IMR-90 (cell line): ENCODE data around the gene BOD1. TPM values are rescaled to one million over a fixed set of nuclear protein-coding genes. Genes with fewer than 3 reads are reported as not detected.

Source experiments
- ATAC-seq: fragments of 200-7000 bp; cut with Tn5 transposase; 2 replicates; pipeline ENCODE4 v1.9.1; 2020; ENCODE audit warnings: low read depth, mild to moderate bottlenecking, moderate library complexity
- BruUV-seq: library from RNA; stranded (reverse); fragments of 400-500 nt; replicated peaks from 2 replicates; lab custom pipeline; 2021; lab: Mats Ljungman, UMichigan
- CTCF ChIA-PET: fragments of 300-600 bp; formaldehyde crosslinking; extraction: SDS; loops from one replicate; lab custom pipeline; 2021; ENCODE audit warnings: antibody characterized with exemption; lab: Yijun Ruan, JAX
- POLR2A ChIA-PET: fragments of 300-600 bp; sonication (Branson Sonifier 250); formaldehyde crosslinking; loops from one replicate; lab custom pipeline; 2022; ENCODE audit warnings: antibody characterized with exemption; ENCODE audit not compliant: unreplicated experiment; lab: Charles Lee
- DNase-seq: peaks from one replicate; pipeline ENCODE4 v3.0.0; 2013
- H2AFZ ChIP-seq: replicated peaks from 2 replicates; pipeline ENCODE3; 2013; ENCODE audit warnings: low read length, mild to moderate bottlenecking; ENCODE audit not compliant: poor library complexity
- H2AK5ac ChIP-seq: 2 replicates; pipeline ENCODE4 v1.6.1; 2013; ENCODE audit warnings: low read depth, low read length, inconsistent platforms
- H2AK9ac ChIP-seq: replicated peaks from 2 replicates; pipeline ENCODE3; 2013; ENCODE audit warnings: mild to moderate bottlenecking, low read depth, low read length, moderate library complexity; ENCODE audit not compliant: poor library complexity
- H2BK120ac ChIP-seq: 2 replicates; pipeline ENCODE4 v1.6.1; 2013; ENCODE audit warnings: low read depth, low read length, inconsistent platforms
- H2BK15ac ChIP-seq: 3 replicates; pipeline ENCODE4 v1.6.1; 2013; ENCODE audit warnings: low read depth, low read length, inconsistent platforms
- H2BK20ac ChIP-seq: 2 replicates; pipeline ENCODE4 v1.6.1; 2013; ENCODE audit warnings: low read depth, mild to moderate bottlenecking, inconsistent platforms, low read length, moderate library complexity
- H2BK5ac ChIP-seq: 2 replicates; pipeline ENCODE4 v1.6.1; 2013; ENCODE audit warnings: mild to moderate bottlenecking, low read depth, low read length, inconsistent platforms; ENCODE audit not compliant: poor library complexity, severe bottlenecking
- H3K14ac ChIP-seq: replicated peaks from 2 replicates; pipeline ENCODE4 v1.6.1; 2013; ENCODE audit warnings: low read depth, low read length, inconsistent platforms
- H3K18ac ChIP-seq: 2 replicates; pipeline ENCODE4 v1.6.1; 2013; ENCODE audit warnings: low read depth, low read length, control low read depth
- H3K23ac ChIP-seq: 2 replicates; pipeline ENCODE4 v1.6.1; 2013; ENCODE audit warnings: low read depth, low read length, inconsistent platforms
- H3K27ac ChIP-seq: 2 replicates; pipeline ENCODE4 v1.5.1; 2013; ENCODE audit warnings: mild to moderate bottlenecking, control low read depth, low read length; ENCODE audit not compliant: insufficient read depth
- H3K27me3 ChIP-seq: 2 replicates; pipeline ENCODE4 v1.6.1; 2013; ENCODE audit warnings: low read length; ENCODE audit not compliant: control insufficient read depth, insufficient read depth
- H3K36me3 ChIP-seq: 2 replicates; pipeline ENCODE4 v1.6.1; 2013; ENCODE audit warnings: low read length, mixed read lengths; ENCODE audit not compliant: control insufficient read depth, insufficient read depth
- H3K4ac ChIP-seq: 2 replicates; pipeline ENCODE4 v1.6.1; 2013; ENCODE audit warnings: low read depth, low read length, inconsistent platforms
- H3K4me1 ChIP-seq: 2 replicates; pipeline ENCODE4 v1.6.1; 2013; ENCODE audit warnings: low read length, mixed read lengths; ENCODE audit not compliant: control insufficient read depth, insufficient read depth
- H3K4me2 ChIP-seq: 2 replicates; pipeline ENCODE4 v1.6.1; 2013; ENCODE audit warnings: low read depth, mild to moderate bottlenecking, control low read depth, low read length, moderate library complexity
- H3K4me3 ChIP-seq: 2 replicates; pipeline ENCODE4 v1.5.1; 2013; ENCODE audit warnings: low read depth, mild to moderate bottlenecking, control low read depth, low read length, moderate library complexity; ENCODE audit not compliant: insufficient read depth
- H3K56ac ChIP-seq: 2 replicates; pipeline ENCODE4 v1.6.1; 2013; ENCODE audit warnings: low read length, inconsistent platforms; ENCODE audit not compliant: insufficient read depth; ENCODE audit errors: extremely low read depth
- H3K79me1 ChIP-seq, 2 experiments: 2 replicates each; pipeline ENCODE4 v1.6.1; 2013; ENCODE audit warnings: low read length in 2 of 2, inconsistent platforms in 1 of 2, low read depth in 1 of 2
- H3K9ac ChIP-seq: 2 replicates; pipeline ENCODE4 v1.6.1; 2013; ENCODE audit warnings: low read depth, low read length, control low read depth
- H3K9me1 ChIP-seq: 2 replicates; pipeline ENCODE4 v1.6.1; 2013; ENCODE audit warnings: low read length, inconsistent platforms; ENCODE audit not compliant: insufficient read depth
- H3K9me3 ChIP-seq: 2 replicates; pipeline ENCODE4 v1.6.1; 2013; ENCODE audit warnings: low read length; ENCODE audit not compliant: control insufficient read depth, insufficient read depth
- H4K20me1 ChIP-seq: 2 replicates; pipeline ENCODE4 v1.6.1; 2013; ENCODE audit warnings: low read length, inconsistent platforms; ENCODE audit not compliant: insufficient read depth
- H4K5ac ChIP-seq: 2 replicates; pipeline ENCODE4 v1.6.1; 2013; ENCODE audit warnings: mild to moderate bottlenecking, low read depth, low read length, control low read depth
- H4K8ac ChIP-seq, 2 experiments: 2 replicates each; pipeline ENCODE4 v1.6.1; 2013; ENCODE audit warnings: low read depth in 2 of 2, low read length in 2 of 2, control low read depth in 1 of 2, inconsistent platforms in 1 of 2
- H4K91ac ChIP-seq: 2 replicates; pipeline ENCODE4 v1.6.1; 2013; ENCODE audit warnings: low read depth, low read length, inconsistent platforms; ENCODE audit not compliant: insufficient read depth
- FOS ChIP-seq: fragments of 150-350 bp; IDR thresholded peaks from 2 replicates; pipeline ENCODE4 v1.6.1; 2016; ENCODE audit warnings: low read depth, low read length
- SMC3 ChIP-seq: fragments of 150-350 bp; IDR thresholded peaks from 2 replicates; pipeline ENCODE4 v1.6.1; 2016; ENCODE audit warnings: low read depth, mild to moderate bottlenecking, antibody characterized with exemption, low read length, moderate library complexity
- WGBS, 2 experiments: methylation state at CpG; one replicate each; pipeline versions ENCODE4 v1.1.5 to v1.1.7; 2013; ENCODE audit warnings: missing lambda C conversion rate in 2 of 2; ENCODE audit not compliant: insufficient read length in 1 of 2; ENCODE audit errors: extremely low coverage in 2 of 2; 5-methylcytosine and 5-hydroxymethylcytosine counted together
- dilution Hi-C: fragments of 300-500 bp; cut with HindIII; formaldehyde crosslinking; loops from one replicate; pipeline ENCODE4 v1.14.3; 2018; ENCODE audit warnings: low sequenced_read_pairs; ENCODE audit not compliant: unreplicated experiment
- in situ Hi-C: fragments of 300-500 bp; cut with MboI; formaldehyde crosslinking; loops from 3 replicates; pipeline ENCODE4 v1.14.3; 2019; ENCODE audit warnings: low sequenced_read_pairs, inconsistent platforms, mixed read lengths
- intact Hi-C: fragments of 100-400 bp; cut with micrococcal nuclease; formaldehyde crosslinking; loops from 2 replicates; pipeline ENCODE4 v1.10.0; 2022
- polyA plus RNA-seq, 3 experiments: library from polyadenylated mRNA; depleted of rRNA; stranded (reverse); fragments of >200 nt; gene quantifications; 2 replicates each; pipeline ENCODE4 v1.2.3, GENCODE V29; 2012; ENCODE audit warnings: low replicate concordance in 1 of 3
- total RNA-seq: library from RNA; depleted of rRNA; stranded (reverse); fragments of >200 nt; gene quantifications from 2 replicates; pipeline ENCODE4 v1.2.3, GENCODE V29; 2012

The BOD1 gene
- total and polyA plus RNA-seq, 2 of the 4 experiments (the other 2 are of a cell fraction): 57.9 to 71.7 TPM

- Histone ChIP-seq H3K14ac (no peak overlapping the region), H2BK5ac (no peak overlapping the region), H3K9me3 (no peaks in the 10 kb centered on the region), H3K9me1 (no peaks in the 10 kb centered on the region; the same call in 1 of the 2 replicates), H3K4ac (no peak overlapping the region), H4K5ac (no peak overlapping the region), H3K23ac (no peak overlapping the region), H2BK15ac (no peak overlapping the region), H3K9ac (no peak overlapping the region), H4K8ac (no peak overlapping the region), H3K36me3 (no peaks in the 10 kb centered on the region), H3K4me1 (peaks cover 3% of the 10 kb centered on the region; the same call in 1 of the 2 replicates), H2AFZ (no peak overlapping the region), H3K4me2 (peak overlapping the region; percentile 56), H2AK5ac (no peak overlapping the region), H4K91ac (no peak overlapping the region), H3K27me3 (peaks cover 41% of the 10 kb centered on the region), H3K18ac (no peak overlapping the region; the same call in 1 of the 2 replicates), H2AK9ac (no peak overlapping the region), H3K4me3 (peak overlapping the region; percentile 23; the same call in 1 of the 2 replicates), H3K79me1 (no peaks in the 10 kb centered on the region), H3K27ac (no peak overlapping the region), H2BK120ac (no peak overlapping the region; the same call in 1 of the 2 replicates), H4K20me1 (no peaks in the 10 kb centered on the region), H2BK20ac (no peak overlapping the region), H3K56ac (no peak overlapping the region)
- in situ Hi-C loops: no loop called here
- ChIA-PET POLR2A (no interaction called here), CTCF (interaction anchor here (0.8 to 1.1 kb wide), 2 partner anchors 294 to 332 kb away, joined by 3 to 4 read pairs; no protein-coding TSS in a partner anchor)
- 0% methylated on average over 1 of the region's 6 CpGs; no CpG with 5 or more reads in 1 of the 2 experiments for WGBS, 2 experiments
- dilution Hi-C loops: no loop called here
- intact Hi-C loops: no loop called here
- no peak for DNase-seq
- TF ChIP-seq FOS (no peak), SMC3 (no peak)
- no TSS peak for BruUV-seq
- ATAC-seq: no peak
Measured at GRCh38 chr5:173630724-173631365, 14.4 kb upstream of the BOD1 start.
